ENCODE data around the gene NSMF. TPM values are rescaled to one million over a fixed set of nuclear protein-coding genes. Genes with fewer than 3 reads are reported as not detected.

Gene NSMF
- total and polyA plus RNA-seq, 2 donors (not counting 3 experiments of a cell fraction or from before 2014, with no cell fraction given): 43.3 to 53.7 TPM

DNA sequence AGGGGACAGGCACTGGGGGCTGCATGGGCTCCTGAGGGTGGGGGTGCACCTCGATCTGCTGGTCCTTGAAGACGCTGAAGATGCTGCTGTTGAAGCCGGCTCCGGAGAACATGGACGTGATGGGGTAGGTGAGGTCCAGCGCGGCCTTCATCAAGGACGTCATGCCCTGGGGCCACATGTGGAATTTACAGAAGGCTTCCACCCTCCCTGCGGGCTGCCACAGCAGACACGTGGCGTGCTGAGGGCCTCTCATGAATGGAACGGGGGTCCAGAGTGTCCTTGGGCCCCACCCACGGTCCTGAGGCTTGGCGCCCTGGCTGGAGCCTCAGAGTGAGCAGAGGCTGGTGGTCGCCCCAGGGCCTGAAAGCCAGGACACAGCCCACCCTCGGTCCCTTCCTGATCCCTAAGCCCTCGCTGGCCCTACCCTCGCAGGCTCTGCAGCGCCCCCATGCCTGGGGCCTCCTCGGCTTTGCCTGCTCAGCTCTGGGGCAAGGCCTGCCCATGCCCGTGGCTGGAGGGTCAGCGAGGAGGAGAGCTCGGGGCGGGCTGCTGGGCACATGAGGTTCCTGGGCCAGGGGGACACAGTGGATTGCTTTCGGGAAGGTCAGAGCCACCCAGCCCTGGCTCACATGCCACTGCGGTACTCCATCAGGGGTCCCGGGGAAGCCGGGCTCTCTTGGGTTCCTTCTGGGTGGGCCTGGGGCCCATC is 5.3 kb upstream of the NSMF start:
- FAIRE-seq: no peak
- no peaks in the 10 kb centered on the region for H3K79me2 ChIP-seq (ENCODE audit: control insufficient read depth, insufficient read depth, low read length)
- H3K9ac ChIP-seq (replicated peaks; ENCODE audit: extremely low read depth, insufficient read depth, low read length): no peak overlapping the region
- no peaks in the 10 kb centered on the region for H3K4me1 ChIP-seq (ENCODE audit: control insufficient read depth, extremely low read depth, insufficient read depth, low read length)
- no peaks in the 10 kb centered on the region for H4K20me1 ChIP-seq (replicated peaks; ENCODE audit: control insufficient read depth, extremely low read depth, insufficient read depth, low read length)
- no TSS peak for BruUV-seq (replicated peaks)
- H3K36me3 ChIP-seq (ENCODE audit: control insufficient read depth in 2 of 2, extremely low read depth in 1 of 2, insufficient read depth in 2 of 2, low read length in 2 of 2): no peaks in the 10 kb centered on the region
- H3K4me3 ChIP-seq (replicated peaks in 1 of 3; ENCODE audit: insufficient read depth in 1 of 3, low read depth in 1 of 3, low read length in 3 of 3): no peak overlapping the region
- H3K9me3 ChIP-seq (replicated peaks; ENCODE audit: control insufficient read depth, insufficient read depth, low read length): no peaks in the 10 kb centered on the region
- dilution Hi-C loops (cut with MboI; ENCODE audit: extremely low pct_ligation_motif_present, low sequenced_read_pairs) (no loop called here), intact Hi-C loops (cut with micrococcal nuclease) (no loop called here)
- no peak for DNase-seq (ENCODE audit: low read depth, low spot score)
- peaks cover 0 to 2% of the 10 kb centered on the region in 2 experiments for H3K27me3 ChIP-seq (ENCODE audit: control insufficient read depth in 2 of 2, insufficient read depth in 2 of 2, low read length in 2 of 2)
- POLR2A ChIA-PET: no interaction called here
- TF ChIP-seq GATA2 (IDR thresholded peaks at IDR 0.05; ENCODE audit: insufficient read depth, insufficient read length, low read depth, low read length) (no peak), FOS (IDR thresholded peaks at IDR 0.05; ENCODE audit: borderline replicate concordance, insufficient read depth, low read length) (no peak), EZH2 (IDR thresholded peaks at IDR 0.05; ENCODE audit: borderline replicate concordance, low read depth, low read length, severe bottlenecking) (no peak), MYC (IDR thresholded peaks at IDR 0.05; ENCODE audit: low read depth, low read length) (no peak), POLR2A (IDR thresholded peaks at IDR 0.05; ENCODE audit: low read depth, low read length) (no peak), JUN (IDR thresholded peaks at IDR 0.05; ENCODE audit: borderline replicate concordance, insufficient read depth, insufficient read length, low read depth) (no peak), POLR2AphosphoS5 (IDR thresholded peaks at IDR 0.05; ENCODE audit: insufficient read depth, low read depth, low read length) (no peak)
- TF ChIP-seq, protein P1, sequence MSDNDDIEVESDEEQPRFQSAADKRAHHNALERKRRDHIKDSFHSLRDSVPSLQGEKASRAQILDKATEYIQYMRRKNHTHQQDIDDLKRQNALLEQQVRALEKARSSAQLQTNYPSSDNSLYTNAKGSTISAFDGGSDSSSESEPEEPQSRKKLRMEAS (IDR thresholded peaks at IDR 0.05; ENCODE audit: insufficient read depth, insufficient read length): no peak
- TF ChIP-seq, protein P2, sequence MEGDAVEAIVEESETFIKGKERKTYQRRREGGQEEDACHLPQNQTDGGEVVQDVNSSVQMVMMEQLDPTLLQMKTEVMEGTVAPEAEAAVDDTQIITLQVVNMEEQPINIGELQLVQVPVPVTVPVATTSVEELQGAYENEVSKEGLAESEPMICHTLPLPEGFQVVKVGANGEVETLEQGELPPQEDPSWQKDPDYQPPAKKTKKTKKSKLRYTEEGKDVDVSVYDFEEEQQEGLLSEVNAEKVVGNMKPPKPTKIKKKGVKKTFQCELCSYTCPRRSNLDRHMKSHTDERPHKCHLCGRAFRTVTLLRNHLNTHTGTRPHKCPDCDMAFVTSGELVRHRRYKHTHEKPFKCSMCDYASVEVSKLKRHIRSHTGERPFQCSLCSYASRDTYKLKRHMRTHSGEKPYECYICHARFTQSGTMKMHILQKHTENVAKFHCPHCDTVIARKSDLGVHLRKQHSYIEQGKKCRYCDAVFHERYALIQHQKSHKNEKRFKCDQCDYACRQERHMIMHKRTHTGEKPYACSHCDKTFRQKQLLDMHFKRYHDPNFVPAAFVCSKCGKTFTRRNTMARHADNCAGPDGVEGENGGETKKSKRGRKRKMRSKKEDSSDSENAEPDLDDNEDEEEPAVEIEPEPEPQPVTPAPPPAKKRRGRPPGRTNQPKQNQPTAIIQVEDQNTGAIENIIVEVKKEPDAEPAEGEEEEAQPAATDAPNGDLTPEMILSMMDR (IDR thresholded peaks at IDR 0.05; ENCODE audit: extremely low read depth in 1 of 2, insufficient read depth in 1 of 2, low read depth in 1 of 2, low read length in 2 of 2): no peak
- no peak overlapping the region for H2AFZ ChIP-seq (ENCODE audit: low read depth, low read length)
- H3K4me2 ChIP-seq (ENCODE audit: insufficient read depth, low read length): no peak overlapping the region
- H3K9me1 ChIP-seq (replicated peaks; ENCODE audit: control insufficient read depth, extremely low read depth, insufficient read depth, low read length): no peaks in the 10 kb centered on the region
- no peak overlapping the region for H3K27ac ChIP-seq (ENCODE audit: insufficient read depth, low read depth, low read length)
- CTCF ChIA-PET: no interaction called here
